ENCODE data around the gene PKP2.

PKP2 gene

GRCh38 chr12:32854716-32855115 lies 41.9 kb downstream of the PKP2 start:
- H3K4me1 ChIP-seq (ENCODE audit: control insufficient read depth, low read depth, low read length), result peaks cover 8% of the 10 kb centered on the region
- H3K4me3 ChIP-seq (ENCODE audit: low read length), result no peak overlapping the region
- no peaks in the 10 kb centered on the region for H3K9me3 ChIP-seq (ENCODE audit: control insufficient read depth, low read depth, low read length)
- no peaks in the 10 kb centered on the region for H3K27me3 ChIP-seq (ENCODE audit: control insufficient read depth, insufficient read depth, low read length)
- no peak overlapping the region for H3K9ac ChIP-seq (ENCODE audit: low read length)
- no peaks in the 10 kb centered on the region for H3K36me3 ChIP-seq (ENCODE audit: control insufficient read depth, low read depth, low read length)
- H3K27ac ChIP-seq (ENCODE audit: low read length), result no peak overlapping the region

- Histone ChIP-seq H3K4me1 (ENCODE audit: control insufficient read depth, low read depth, low read length) (peaks cover 8% of the 10 kb centered on the region), H3K36me3 (ENCODE audit: control insufficient read depth, low read depth, low read length) (no peaks in the 10 kb centered on the region), H3K27me3 (ENCODE audit: control insufficient read depth, insufficient read depth, low read length) (no peaks in the 10 kb centered on the region), H3K9me3 (ENCODE audit: control insufficient read depth, low read depth, low read length) (no peaks in the 10 kb centered on the region), H3K4me3 (ENCODE audit: low read length) (no peak overlapping the region), H3K27ac (ENCODE audit: low read length) (no peak overlapping the region), H3K9ac (ENCODE audit: low read length) (no peak overlapping the region)
Observed at GRCh38 chr12:32854097-32854496, 42.5 kb downstream of the PKP2 start.

- Histone ChIP-seq H3K4me1 (ENCODE audit: control insufficient read depth, low read depth, low read length) (peaks cover 18% of the 10 kb centered on the region), H3K27me3 (ENCODE audit: control insufficient read depth, insufficient read depth, low read length) (no peaks in the 10 kb centered on the region), H3K27ac (ENCODE audit: low read length) (no peak overlapping the region)
Observed at GRCh38 chr12:32847287-32847686, 49.3 kb downstream of the PKP2 start.

GRCh38 chr12:32846053-32846452 lies 50.5 kb downstream of the PKP2 start:
- no peaks in the 10 kb centered on the region for H3K9me3 ChIP-seq (ENCODE audit: control insufficient read depth, low read depth, low read length)
- H3K27ac ChIP-seq (ENCODE audit: low read length), result no peak overlapping the region
- no peaks in the 10 kb centered on the region for H3K36me3 ChIP-seq (ENCODE audit: control insufficient read depth, low read depth, low read length)
- no peaks in the 10 kb centered on the region for H3K27me3 ChIP-seq (ENCODE audit: control insufficient read depth, insufficient read depth, low read length)
- H3K4me3 ChIP-seq (ENCODE audit: low read length), result no peak overlapping the region
- peaks cover 18% of the 10 kb centered on the region for H3K4me1 ChIP-seq (ENCODE audit: control insufficient read depth, low read depth, low read length)
- no peak overlapping the region for H3K9ac ChIP-seq (ENCODE audit: low read length)

More at GRCh38 chr12:32847287-32847686, 49.3 kb downstream of the PKP2 start:
- no peak overlapping the region for H3K9ac ChIP-seq (ENCODE audit: low read length)
- H3K4me3 ChIP-seq (ENCODE audit: low read length), result no peak overlapping the region
- H3K9me3 ChIP-seq (ENCODE audit: control insufficient read depth, low read depth, low read length), result no peaks in the 10 kb centered on the region
- H3K36me3 ChIP-seq (ENCODE audit: control insufficient read depth, low read depth, low read length), result no peaks in the 10 kb centered on the region

GRCh38 chr12:32843528-32844095 lies 53.0 kb downstream of the PKP2 start:
- no peaks in the 10 kb centered on the region for H3K9me3 ChIP-seq (ENCODE audit: control insufficient read depth, low read depth, low read length)
- peak overlapping the region; percentile 16 for H3K4me3 ChIP-seq (ENCODE audit: low read length)
- H3K4me1 ChIP-seq (ENCODE audit: control insufficient read depth, low read depth, low read length), result peaks cover 10% of the 10 kb centered on the region
- H3K27ac ChIP-seq (ENCODE audit: low read length), result no peak overlapping the region
- no peaks in the 10 kb centered on the region for H3K36me3 ChIP-seq (ENCODE audit: control insufficient read depth, low read depth, low read length)
- no peak overlapping the region for H3K9ac ChIP-seq (ENCODE audit: low read length)
- no peaks in the 10 kb centered on the region for H3K27me3 ChIP-seq (ENCODE audit: control insufficient read depth, insufficient read depth, low read length)

GRCh38 chr12:32841061-32841460 lies 55.5 kb downstream of the PKP2 start:
- no peaks in the 10 kb centered on the region for H3K9me3 ChIP-seq (ENCODE audit: control insufficient read depth, low read depth, low read length)
- peaks cover 10% of the 10 kb centered on the region for H3K4me1 ChIP-seq (ENCODE audit: control insufficient read depth, low read depth, low read length)
- H3K36me3 ChIP-seq (ENCODE audit: control insufficient read depth, low read depth, low read length), result no peaks in the 10 kb centered on the region
- H3K9ac ChIP-seq (ENCODE audit: low read length), result no peak overlapping the region
- no peak overlapping the region for H3K4me3 ChIP-seq (ENCODE audit: low read length)
- H3K27ac ChIP-seq (ENCODE audit: low read length), result no peak overlapping the region
- no peaks in the 10 kb centered on the region for H3K27me3 ChIP-seq (ENCODE audit: control insufficient read depth, insufficient read depth, low read length)

- Histone ChIP-seq H3K27me3 (ENCODE audit: control insufficient read depth, insufficient read depth, low read length) (no peaks in the 10 kb centered on the region), H3K27ac (ENCODE audit: low read length) (no peak overlapping the region), H3K4me3 (ENCODE audit: low read length) (no peak overlapping the region), H3K36me3 (ENCODE audit: control insufficient read depth, low read depth, low read length) (no peaks in the 10 kb centered on the region), H3K4me1 (ENCODE audit: control insufficient read depth, low read depth, low read length) (peaks cover 10% of the 10 kb centered on the region), H3K9ac (ENCODE audit: low read length) (no peak overlapping the region), H3K9me3 (ENCODE audit: control insufficient read depth, low read depth, low read length) (no peaks in the 10 kb centered on the region)
Observed at GRCh38 chr12:32839828-32840227, 56.7 kb downstream of the PKP2 start.

- Histone ChIP-seq H3K4me3 (ENCODE audit: low read length) (no peak overlapping the region), H3K27me3 (ENCODE audit: control insufficient read depth, insufficient read depth, low read length) (no peaks in the 10 kb centered on the region), H3K9ac (ENCODE audit: low read length) (no peak overlapping the region), H3K4me1 (ENCODE audit: control insufficient read depth, low read depth, low read length) (peaks cover 8% of the 10 kb centered on the region), H3K27ac (ENCODE audit: low read length) (no peak overlapping the region), H3K9me3 (ENCODE audit: control insufficient read depth, low read depth, low read length) (no peaks in the 10 kb centered on the region), H3K36me3 (ENCODE audit: control insufficient read depth, low read depth, low read length) (no peaks in the 10 kb centered on the region)
Observed at GRCh38 chr12:32837974-32838373, 58.6 kb downstream of the PKP2 start.

- Histone ChIP-seq H3K27me3 (ENCODE audit: control insufficient read depth, insufficient read depth, low read length) (no peaks in the 10 kb centered on the region), H3K9me3 (ENCODE audit: control insufficient read depth, low read depth, low read length) (no peaks in the 10 kb centered on the region), H3K36me3 (ENCODE audit: control insufficient read depth, low read depth, low read length) (no peaks in the 10 kb centered on the region), H3K27ac (ENCODE audit: low read length) (no peak overlapping the region), H3K4me1 (ENCODE audit: control insufficient read depth, low read depth, low read length) (peaks cover 8% of the 10 kb centered on the region), H3K4me3 (ENCODE audit: low read length) (no peak overlapping the region), H3K9ac (ENCODE audit: low read length) (no peak overlapping the region)
Observed at GRCh38 chr12:32836710-32837109, 59.9 kb downstream of the PKP2 start.

- H3K27ac ChIP-seq (ENCODE audit: low read length), result no peak overlapping the region
- no peaks in the 10 kb centered on the region for H3K27me3 ChIP-seq (ENCODE audit: control insufficient read depth, insufficient read depth, low read length)
- no peaks in the 10 kb centered on the region for H3K9me3 ChIP-seq (ENCODE audit: control insufficient read depth, low read depth, low read length)
- H3K4me1 ChIP-seq (ENCODE audit: control insufficient read depth, low read depth, low read length), result peaks cover 8% of the 10 kb centered on the region
- no peaks in the 10 kb centered on the region for H3K36me3 ChIP-seq (ENCODE audit: control insufficient read depth, low read depth, low read length)
- H3K9ac ChIP-seq (ENCODE audit: low read length), result no peak overlapping the region
- H3K4me3 ChIP-seq (ENCODE audit: low read length), result no peak overlapping the region
Observed at GRCh38 chr12:32834122-32834521, 62.5 kb downstream of the PKP2 start.

GRCh38 chr12:32828552-32828951 lies 68.0 kb downstream of the PKP2 start:
- Histone ChIP-seq H3K9me3 (ENCODE audit: control insufficient read depth, low read depth, low read length) (no peaks in the 10 kb centered on the region), H3K27ac (ENCODE audit: low read length) (no peak overlapping the region), H3K4me1 (ENCODE audit: control insufficient read depth, low read depth, low read length) (no peaks in the 10 kb centered on the region), H3K27me3 (ENCODE audit: control insufficient read depth, insufficient read depth, low read length) (no peaks in the 10 kb centered on the region), H3K36me3 (ENCODE audit: control insufficient read depth, low read depth, low read length) (no peaks in the 10 kb centered on the region), H3K9ac (ENCODE audit: low read length) (no peak overlapping the region), H3K4me3 (ENCODE audit: low read length) (no peak overlapping the region)

- H3K4me1 ChIP-seq (ENCODE audit: control insufficient read depth, low read depth, low read length), result no peaks in the 10 kb centered on the region
- no peak overlapping the region for H3K27ac ChIP-seq (ENCODE audit: low read length)
- H3K27me3 ChIP-seq (ENCODE audit: control insufficient read depth, insufficient read depth, low read length), result no peaks in the 10 kb centered on the region
- no peak overlapping the region for H3K4me3 ChIP-seq (ENCODE audit: low read length)
- no peaks in the 10 kb centered on the region for H3K9me3 ChIP-seq (ENCODE audit: control insufficient read depth, low read depth, low read length)
- no peaks in the 10 kb centered on the region for H3K36me3 ChIP-seq (ENCODE audit: control insufficient read depth, low read depth, low read length)
- no peak overlapping the region for H3K9ac ChIP-seq (ENCODE audit: low read length)
Observed at GRCh38 chr12:32828120-32828519, 68.5 kb downstream of the PKP2 start.
